NCI-H2081 (cell line): ENCODE measurements around the gene WWOX.
A peak's percentile ranks its signal among the peaks of the same experiment; 100 is the strongest.
"Not testable (repeated sequence)": the region's sequence is repeated elsewhere in the genome, so short reads cannot be mapped to it uniquely, and the experiment has no call there.

Experiments
- DNase-seq, 2 experiments: peaks; one replicate each; lab custom pipeline; 2025; lab: John Stamatoyannopoulos, UW

The WWOX gene

DNA sequence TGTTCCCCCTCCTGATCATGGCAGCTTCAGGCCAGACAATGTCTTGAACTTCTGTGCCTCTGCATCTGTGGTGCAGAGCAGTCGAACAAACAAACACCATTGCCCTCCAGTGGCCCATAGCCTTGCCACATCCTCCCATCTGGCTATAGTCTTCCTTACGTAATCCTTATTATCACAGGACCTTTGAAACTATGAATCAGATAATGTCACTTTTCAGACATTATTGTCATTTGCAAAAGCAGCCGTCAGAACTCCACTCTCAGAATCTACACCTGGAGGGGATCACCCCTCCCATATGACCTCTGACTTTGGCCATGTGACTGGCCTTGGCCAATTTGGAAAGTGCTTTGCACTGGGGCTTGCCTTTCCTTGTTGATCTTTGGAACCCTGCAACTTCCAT lies 1113.8 kb downstream of the WWOX start:
- no peak for DNase-seq

DNA sequence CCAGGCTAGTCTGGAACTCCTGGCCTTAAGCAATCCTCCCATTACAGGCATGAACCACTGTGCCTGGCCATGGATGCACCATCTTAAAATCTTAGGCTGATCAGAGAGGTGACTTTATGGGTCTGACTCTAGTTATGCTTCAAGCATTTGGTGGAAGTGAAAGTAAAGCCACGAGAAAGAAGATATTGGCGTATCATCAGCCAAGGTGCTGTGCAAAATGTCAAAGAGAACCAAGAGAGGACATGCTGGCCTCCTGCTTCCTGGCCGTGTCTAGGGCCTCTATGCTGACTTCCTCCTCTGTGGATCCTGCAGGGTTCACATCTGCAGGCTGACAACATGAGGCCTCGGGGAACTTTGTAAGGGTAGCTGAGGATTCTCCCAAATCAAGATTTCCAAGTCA lies 1115.8 kb downstream of the WWOX start:
- no peak for DNase-seq

- DNase-seq: no peak
Measured at GRCh38 chr16:79217375-79218011, 1118.0 kb downstream of the WWOX start.

- DNase-seq: no peak
Measured at GRCh38 chr16:79218351-79218750, 1118.9 kb downstream of the WWOX start.

DNA sequence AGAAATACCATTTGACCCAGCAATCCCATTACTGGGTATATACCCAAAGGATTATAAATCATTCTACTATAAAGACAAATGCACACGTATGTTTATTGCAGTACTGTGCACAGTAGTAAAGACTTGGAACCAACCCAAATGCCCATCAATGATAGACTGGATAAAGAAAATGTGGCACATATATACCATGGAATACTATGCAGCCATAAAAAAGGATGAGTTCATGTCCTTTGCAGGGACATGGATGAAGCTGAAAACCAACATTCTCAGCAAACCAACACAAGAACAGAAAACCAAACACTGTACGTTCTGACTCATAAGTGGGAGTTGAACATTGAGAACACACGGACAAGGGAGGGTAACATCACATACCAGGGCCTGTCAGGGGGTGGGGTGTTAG lies 1126.5 kb downstream of the WWOX start:
- DNase-seq: not testable (repeated sequence)

GRCh38 chr16:79229361-79229760 lies 1129.9 kb downstream of the WWOX start:
- DNase-seq: no peak

DNA sequence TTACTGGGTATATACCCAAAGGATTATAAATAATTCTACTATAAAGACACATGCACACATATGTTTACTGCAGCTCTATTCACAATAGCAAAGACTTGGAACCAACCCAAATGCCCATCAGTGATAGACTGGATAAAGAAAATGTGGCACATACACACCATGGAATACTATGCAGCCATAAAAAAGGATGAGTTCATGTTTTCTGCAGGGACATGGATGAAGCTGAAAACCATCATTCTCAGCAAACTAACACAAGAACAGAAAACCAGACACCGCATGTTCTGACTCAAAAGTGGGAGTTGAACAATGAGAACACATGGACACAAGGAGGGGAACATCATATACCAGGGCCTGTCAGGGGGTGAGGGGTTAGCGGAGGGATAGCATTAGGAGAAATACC lies 1146.2 kb downstream of the WWOX start:
- not testable (repeated sequence) for DNase-seq

DNA sequence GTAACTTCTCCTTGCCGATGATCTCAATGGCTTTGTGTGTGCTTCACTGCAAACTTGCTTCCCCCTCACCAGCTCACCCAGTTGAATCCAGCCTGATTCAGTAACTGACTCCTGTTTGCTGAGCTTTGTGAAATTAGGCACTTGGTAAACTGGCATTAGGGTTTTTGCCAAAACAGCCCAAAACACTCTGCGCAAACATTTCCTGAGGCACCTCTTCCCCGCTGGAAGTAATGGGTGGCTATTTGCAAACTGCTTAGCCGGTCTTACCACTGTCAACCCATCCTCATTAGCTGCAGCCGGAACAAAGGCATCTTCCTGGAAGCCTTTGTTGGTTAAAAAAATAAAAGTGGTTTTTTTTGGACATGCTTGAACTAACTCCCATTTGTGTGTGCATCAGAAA lies 1147.9 kb downstream of the WWOX start:
- DNase-seq: peak; percentile 36 to 72

DNA sequence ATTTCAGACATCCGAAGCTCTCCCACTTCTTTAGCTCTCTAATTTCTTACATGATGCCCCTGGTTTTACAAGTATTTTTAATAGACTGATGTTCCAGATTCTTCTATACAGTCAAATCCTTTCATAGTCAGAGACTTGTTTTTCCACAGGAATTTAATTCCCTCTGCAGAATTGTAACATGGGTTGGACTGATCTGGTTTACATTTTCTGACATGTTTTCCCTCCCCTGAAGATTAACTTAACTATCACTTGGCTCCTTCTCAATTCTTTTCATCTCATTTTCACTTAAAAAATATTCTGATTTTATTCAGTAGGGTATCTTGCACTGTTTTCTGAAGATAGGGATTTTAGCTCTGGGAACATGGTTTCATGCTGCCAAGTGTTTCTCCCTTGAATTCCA lies 1148.9 kb downstream of the WWOX start:
- DNase-seq: no peak

DNA sequence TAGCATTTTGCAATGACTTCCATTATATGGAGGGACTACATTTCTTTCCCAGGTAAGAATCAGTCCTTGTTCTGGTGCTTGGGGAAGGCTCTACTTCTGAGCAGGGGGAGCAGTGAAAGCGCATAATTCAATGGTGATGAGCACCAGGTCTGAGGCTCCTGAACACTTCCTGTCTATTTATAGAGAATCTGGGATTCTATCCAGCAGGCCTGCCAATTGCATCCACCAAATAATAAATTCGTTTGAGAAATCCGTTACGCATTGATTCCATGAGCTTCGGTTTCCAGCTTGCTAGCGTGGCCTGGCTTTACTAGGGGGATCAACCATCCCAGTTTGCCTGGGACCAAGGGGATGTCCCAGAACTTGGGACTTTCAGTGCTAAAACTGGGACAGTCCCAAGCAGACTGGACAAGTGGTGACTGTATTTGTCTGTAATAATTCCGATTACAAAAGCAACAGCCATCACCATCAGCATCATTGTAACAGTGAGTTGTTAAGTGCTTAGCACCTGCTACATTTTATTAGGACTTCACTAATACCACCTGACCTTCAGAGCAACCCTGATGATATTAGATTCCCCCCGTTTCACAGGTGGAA lies 1151.1 kb downstream of the WWOX start:
- DNase-seq: peak in 1 of 2 experiments; percentile 1

DNA sequence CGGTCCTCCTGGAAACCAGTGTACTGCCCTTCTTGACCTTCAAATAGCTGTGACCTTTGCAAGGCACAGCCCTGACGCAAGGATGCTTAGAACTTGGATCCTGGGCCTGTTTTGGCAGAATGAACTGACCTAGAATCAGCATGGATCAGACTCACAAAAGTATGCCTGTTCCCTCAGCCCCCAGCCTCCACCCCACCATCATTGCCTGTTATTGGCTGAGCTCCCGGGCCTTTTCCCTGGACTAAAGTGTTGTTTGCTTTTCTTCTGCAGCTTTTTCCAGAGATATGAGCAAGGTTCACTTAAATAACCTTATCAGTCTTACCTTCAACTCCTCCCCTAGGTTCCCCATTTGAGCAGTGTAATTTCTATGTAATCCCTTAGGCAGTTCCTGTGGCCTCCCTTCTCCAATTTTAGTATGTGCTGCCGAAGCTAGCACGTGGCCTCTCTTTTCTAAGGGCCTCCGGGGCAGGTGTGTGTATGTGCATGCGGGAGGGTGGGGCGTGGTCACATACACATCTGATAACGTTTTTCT lies 1153.7 kb downstream of the WWOX start:
- DNase-seq: no peak

DNA sequence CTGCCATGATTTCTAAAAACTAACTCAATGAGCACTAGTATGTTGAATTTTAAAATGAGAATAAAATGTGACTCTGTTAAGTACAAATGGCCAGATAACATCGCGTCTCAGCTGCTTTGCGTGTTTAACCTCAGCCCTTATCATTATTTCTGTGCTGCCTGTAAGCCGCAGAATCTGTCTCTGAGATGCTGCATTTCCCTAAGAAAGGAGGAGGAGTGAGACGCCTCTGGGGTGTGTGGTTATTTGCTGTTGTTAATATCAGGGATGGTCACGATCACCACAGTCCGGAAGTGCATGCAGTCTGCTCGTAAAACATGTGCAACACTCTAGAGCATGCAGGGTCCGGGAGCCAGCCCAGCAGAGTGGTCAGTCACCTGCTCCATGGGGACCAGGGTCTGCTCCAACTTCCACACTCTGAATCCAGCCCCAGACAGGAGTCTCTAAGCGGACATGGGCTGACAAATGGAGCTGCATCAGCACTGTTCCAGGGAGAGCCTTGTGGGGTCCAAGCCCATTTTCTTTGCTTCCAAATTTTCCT lies 1158.6 kb downstream of the WWOX start:
- no peak for DNase-seq

DNA sequence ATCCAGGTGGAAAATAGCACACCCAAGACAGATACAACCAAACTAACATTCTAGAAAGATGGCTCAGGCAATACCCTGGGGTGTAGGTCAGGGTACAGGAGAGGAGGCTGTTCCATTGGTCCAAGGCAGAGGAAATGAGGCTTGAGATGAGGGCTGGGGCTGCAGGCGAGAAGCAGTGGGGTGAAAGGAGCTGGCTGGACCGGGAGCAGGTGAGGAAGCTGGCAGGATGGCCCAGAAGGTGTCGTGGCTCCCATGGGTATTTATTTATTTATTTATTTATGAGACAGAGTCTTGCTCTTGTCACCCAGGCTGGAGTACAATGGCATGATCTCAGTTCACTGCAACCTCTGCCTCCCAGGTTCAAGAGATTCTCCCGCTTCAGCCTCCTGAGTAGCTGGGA lies 1161.4 kb downstream of the WWOX start:
- not testable (repeated sequence) for DNase-seq

DNA sequence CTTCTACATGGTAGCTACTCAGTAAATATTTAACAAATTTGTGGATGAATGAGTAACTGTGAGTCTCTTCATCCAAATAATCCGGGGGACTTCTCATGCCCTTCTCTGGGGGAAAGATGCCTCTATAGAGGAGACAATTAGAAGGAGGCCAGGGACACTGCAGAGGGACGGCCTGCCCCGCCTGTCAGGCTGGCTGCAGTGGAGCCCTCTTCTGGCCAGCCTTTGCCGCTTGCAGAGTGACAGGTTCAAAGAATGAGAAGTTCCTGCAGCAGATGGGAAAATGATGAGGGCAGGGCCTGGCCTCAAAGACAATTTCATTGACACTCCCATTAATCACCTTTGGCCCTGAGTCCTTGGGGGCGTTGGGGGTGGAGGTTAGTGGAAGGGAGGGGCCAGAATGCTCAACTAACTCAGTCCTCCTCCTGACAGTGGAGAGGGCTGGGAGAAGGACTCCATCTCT lies 1162.1 kb downstream of the WWOX start:
- peak in 1 of 2 experiments; percentile 1 for DNase-seq

DNA sequence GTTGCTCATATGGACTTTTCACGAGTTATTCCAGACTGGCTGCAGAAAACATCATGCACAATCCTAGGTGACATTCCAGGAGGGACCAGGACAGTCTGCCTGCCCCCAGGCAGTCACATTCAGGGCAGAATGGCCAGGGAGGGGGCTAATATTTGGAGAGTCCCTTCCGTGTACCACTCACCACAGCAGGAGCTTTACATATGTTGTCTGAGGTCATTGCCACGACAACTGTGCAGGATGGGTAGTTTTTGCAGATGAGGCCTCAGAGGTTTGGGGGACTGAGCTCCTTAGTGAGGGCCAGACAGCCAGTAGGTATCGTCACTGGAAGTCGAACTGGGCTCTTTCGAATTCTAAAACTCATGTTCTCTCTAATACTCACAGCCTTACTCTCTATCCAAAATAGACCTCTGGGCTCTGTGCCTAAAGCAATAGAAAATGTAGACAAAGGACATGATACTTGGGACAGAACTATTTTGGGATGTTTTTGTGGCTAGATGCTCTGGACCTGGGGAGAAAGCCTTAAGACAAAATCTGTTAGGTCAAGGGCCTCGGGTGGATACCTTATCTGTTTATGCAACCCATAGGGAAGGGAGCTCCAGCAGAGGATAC lies 1162.6 kb downstream of the WWOX start:
- no peak for DNase-seq
